Smooth muscle cell (in vitro differentiated cells): ENCODE measurements around the gene CANX. TPM values are rescaled to one million over a fixed set of nuclear protein-coding genes. Genes with fewer than 3 reads are reported as not detected.
A peak's percentile ranks its signal among the peaks of the same experiment; 100 is the strongest.

Experiments used
- DNase-seq: peaks from one replicate; lab custom pipeline; 2025; ENCODE audit not compliant: unreplicated experiment; lab: John Stamatoyannopoulos, UW
- H2AFZ ChIP-seq: fragments of 200-600 bp; sonication (generic); 2 replicates; pipeline ENCODE4 v1.6.0; 2016; ENCODE audit warnings: antibody characterized with exemption, low read depth, mild to moderate bottlenecking
- H3F3A ChIP-seq: fragments of 200-600 bp; sonication (generic); 2 replicates; pipeline ENCODE4 v1.6.0; 2017; ENCODE audit warnings: antibody characterized with exemption, low read depth
- H3K27ac ChIP-seq: fragments of 200-600 bp; sonication (generic); 2 replicates; pipeline ENCODE4 v1.5.1; 2016; ENCODE audit warnings: low read depth, mild to moderate bottlenecking
- H3K27me3 ChIP-seq: fragments of 200-600 bp; sonication (generic); 2 replicates; pipeline ENCODE4 v1.6.1; 2016; ENCODE audit warnings: low read depth, mild to moderate bottlenecking
- H3K36me3 ChIP-seq: fragments of 200-600 bp; sonication (generic); 2 replicates; pipeline ENCODE4 v1.5.1; 2016; ENCODE audit warnings: low read depth
- H3K4me1 ChIP-seq: fragments of 200-600 bp; sonication (generic); 2 replicates; pipeline ENCODE4 v1.5.1; 2016; ENCODE audit warnings: low read depth
- H3K4me2 ChIP-seq: fragments of 200-600 bp; sonication (generic); 2 replicates; pipeline ENCODE4 v1.6.0; 2016; ENCODE audit warnings: mild to moderate bottlenecking
- H3K4me3 ChIP-seq: fragments of 200-600 bp; sonication (generic); 2 replicates; pipeline ENCODE4 v1.5.1; 2016; ENCODE audit warnings: mild to moderate bottlenecking
- H3K79me2 ChIP-seq: fragments of 200-600 bp; sonication (generic); 2 replicates; pipeline ENCODE4 v1.6.0; 2016; ENCODE audit warnings: low read depth, mild to moderate bottlenecking
- H3K9ac ChIP-seq: fragments of 200-600 bp; sonication (generic); 2 replicates; pipeline ENCODE4 v1.6.0; 2016; ENCODE audit warnings: low read depth
- H3K9me3 ChIP-seq: fragments of 200-600 bp; sonication (generic); replicated peaks from 2 replicates; pipeline ENCODE4 v1.5.1; 2016; ENCODE audit warnings: low read depth
- H4K20me1 ChIP-seq: fragments of 200-600 bp; sonication (generic); 2 replicates; pipeline ENCODE4 v1.6.0; 2016; ENCODE audit warnings: low read depth
- CTCF ChIP-seq: fragments of 200-600 bp; sonication (generic); IDR thresholded peaks from 2 replicates; pipeline ENCODE4 v1.5.1; 2017; ENCODE audit warnings: borderline replicate concordance, mild to moderate bottlenecking, antibody characterized with exemption; ENCODE audit not compliant: insufficient read depth, poor library complexity, severe bottlenecking
- WGBS: methylation state at CpG from one replicate; pipeline ENCODE4 v1.1.7; 2016; ENCODE audit warnings: low lambda C conversion rate; 5-methylcytosine and 5-hydroxymethylcytosine counted together
- polyA plus RNA-seq: library from polyadenylated mRNA; unstranded; fragments of >200 nt; fragmentation: Nextera tagmentation; extraction: Ambion mirVana; gene quantifications from 2 replicates; pipeline ENCODE4 v1.2.1, GENCODE V29; 2016
- total RNA-seq: library from RNA; depleted of rRNA; stranded (reverse); fragments of >200 nt; gene quantifications from 2 replicates; pipeline ENCODE4 v1.2.3, GENCODE V29; 2014

The CANX gene
- total and polyA plus RNA-seq, 2 experiments from 2014 or later: 274 to 513 TPM

- no peak for TF ChIP-seq CTCF
- peaks cover 34% of the 10 kb centered on the region for H3K36me3 ChIP-seq
Observed at GRCh38 chr5:179730356-179730755, 31.6 kb downstream of the CANX start.

GRCh38 chr5:179730852-179731251, 32.1 kb downstream of the CANX start:
- DNase-seq: no peak
- H3K4me3 ChIP-seq: no peak overlapping the region
- H2AFZ ChIP-seq: no peak overlapping the region
- H3K36me3 ChIP-seq: peaks cover 34% of the 10 kb centered on the region
- peaks cover 8% of the 10 kb centered on the region for H3K4me1 ChIP-seq
- peaks cover 51% of the 10 kb centered on the region for H3F3A ChIP-seq
- no peaks in the 10 kb centered on the region for H3K9me3 ChIP-seq
- H3K4me2 ChIP-seq: no peak overlapping the region
- H3K9ac ChIP-seq: no peak overlapping the region
- 79% methylated on average over 3 of the region's 3 CpGs for WGBS
- TF ChIP-seq CTCF: no peak
- H3K79me2 ChIP-seq: peaks cover 26% of the 10 kb centered on the region
- H3K27ac ChIP-seq: peak overlapping the region; percentile 88
- H4K20me1 ChIP-seq: peaks cover 32% of the 10 kb centered on the region
- H3K27me3 ChIP-seq: no peaks in the 10 kb centered on the region

More at GRCh38 chr5:179730356-179730755, 31.6 kb downstream of the CANX start:
- Histone ChIP-seq H3F3A (peaks cover 51% of the 10 kb centered on the region), H3K4me1 (peaks cover 8% of the 10 kb centered on the region), H4K20me1 (peaks cover 28% of the 10 kb centered on the region), H3K27me3 (no peaks in the 10 kb centered on the region), H3K9me3 (no peaks in the 10 kb centered on the region), H3K4me2 (no peak overlapping the region), H2AFZ (no peak overlapping the region), H3K4me3 (no peak overlapping the region), H3K9ac (no peak overlapping the region), H3K27ac (peak overlapping the region; percentile 88), H3K79me2 (peaks cover 21% of the 10 kb centered on the region)
- WGBS: 85% methylated on average over 3 of the region's 3 CpGs
- no peak for DNase-seq

- Histone ChIP-seq H3K9me3 (no peaks in the 10 kb centered on the region), H3K36me3 (peaks cover 28% of the 10 kb centered on the region), H3K27me3 (no peaks in the 10 kb centered on the region), H3K9ac (peak overlapping the region; percentile 58), H3K4me1 (peaks cover 8% of the 10 kb centered on the region), H2AFZ (peak overlapping the region; percentile 29), H3K4me3 (peak overlapping the region; percentile 91), H4K20me1 (peaks cover 39% of the 10 kb centered on the region), H3F3A (peaks cover 48% of the 10 kb centered on the region), H3K79me2 (peaks cover 36% of the 10 kb centered on the region), H3K27ac (peak overlapping the region; percentile 88), H3K4me2 (peak overlapping the region; percentile 87)
- TF ChIP-seq CTCF: no peak
- WGBS: 44% methylated on average over 24 of the region's 24 CpGs
- no peak for DNase-seq
Observed at GRCh38 chr5:179731791-179732411, 33.1 kb downstream of the CANX start.
